Measurements from ENCODE around the gene WBP2. TPM values are rescaled to one million over a fixed set of nuclear protein-coding genes. Genes with fewer than 3 reads are reported as not detected.
"Not testable (repeated sequence)": the region's sequence is repeated elsewhere in the genome, so short reads cannot be mapped to it uniquely, and the experiment has no call there.

The WBP2 gene
- total RNA-seq, 4 donors from 2014 or later = 64.9 to 99.4 (median 76.9) TPM

DNA sequence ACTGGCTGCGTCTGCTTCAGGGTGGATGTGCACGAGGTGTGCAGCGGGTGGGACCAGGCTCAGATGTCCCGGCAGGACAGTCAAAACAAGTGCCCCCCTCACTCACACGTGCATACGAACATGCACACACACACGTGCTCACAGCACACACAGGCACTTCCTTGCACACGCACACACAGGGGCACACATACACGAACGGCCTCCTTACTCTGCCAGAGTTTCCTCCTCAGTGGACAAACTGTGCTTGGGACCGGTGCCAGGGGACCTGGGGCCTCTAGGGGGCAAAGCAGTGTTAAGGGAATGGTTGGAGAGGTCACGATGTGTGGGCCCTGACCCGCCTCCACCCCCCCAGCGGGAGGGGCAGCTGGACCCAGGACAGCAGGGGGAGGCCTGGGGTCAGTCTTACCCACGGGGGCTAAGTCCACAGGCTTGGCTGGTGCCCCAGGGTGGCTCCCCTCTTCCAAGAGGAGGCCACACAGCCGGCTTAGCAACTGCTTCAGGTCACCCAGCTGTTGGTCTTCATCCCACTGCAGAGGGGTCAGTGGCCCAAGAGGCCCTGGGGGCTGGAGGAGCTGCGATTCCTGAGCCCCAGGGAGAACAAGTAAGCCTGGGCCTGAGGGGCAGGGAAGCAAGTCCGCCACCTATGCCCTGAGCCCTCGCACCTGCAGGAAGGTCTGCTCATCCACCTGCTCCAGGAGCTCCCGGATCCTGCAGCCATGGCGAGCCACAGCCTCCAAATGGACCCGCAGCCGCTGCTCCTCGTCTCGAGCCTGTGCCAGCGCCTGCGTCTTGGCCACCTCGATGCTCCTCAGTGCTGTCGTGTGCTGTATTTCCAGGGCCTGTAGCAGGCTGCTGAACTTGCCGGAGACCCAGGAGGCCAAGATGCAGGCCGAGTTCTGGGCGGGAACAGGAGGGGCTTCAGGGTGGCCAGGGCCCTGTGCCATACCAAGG lies 36.7 kb upstream of the WBP2 start:
- no peak for TF ChIP-seq EP300 (IDR thresholded peaks at IDR 0.05)
- TF ChIP-seq, protein P1, sequence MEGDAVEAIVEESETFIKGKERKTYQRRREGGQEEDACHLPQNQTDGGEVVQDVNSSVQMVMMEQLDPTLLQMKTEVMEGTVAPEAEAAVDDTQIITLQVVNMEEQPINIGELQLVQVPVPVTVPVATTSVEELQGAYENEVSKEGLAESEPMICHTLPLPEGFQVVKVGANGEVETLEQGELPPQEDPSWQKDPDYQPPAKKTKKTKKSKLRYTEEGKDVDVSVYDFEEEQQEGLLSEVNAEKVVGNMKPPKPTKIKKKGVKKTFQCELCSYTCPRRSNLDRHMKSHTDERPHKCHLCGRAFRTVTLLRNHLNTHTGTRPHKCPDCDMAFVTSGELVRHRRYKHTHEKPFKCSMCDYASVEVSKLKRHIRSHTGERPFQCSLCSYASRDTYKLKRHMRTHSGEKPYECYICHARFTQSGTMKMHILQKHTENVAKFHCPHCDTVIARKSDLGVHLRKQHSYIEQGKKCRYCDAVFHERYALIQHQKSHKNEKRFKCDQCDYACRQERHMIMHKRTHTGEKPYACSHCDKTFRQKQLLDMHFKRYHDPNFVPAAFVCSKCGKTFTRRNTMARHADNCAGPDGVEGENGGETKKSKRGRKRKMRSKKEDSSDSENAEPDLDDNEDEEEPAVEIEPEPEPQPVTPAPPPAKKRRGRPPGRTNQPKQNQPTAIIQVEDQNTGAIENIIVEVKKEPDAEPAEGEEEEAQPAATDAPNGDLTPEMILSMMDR (IDR thresholded peaks at IDR 0.05) = no peak
- no peak for TF ChIP-seq POLR2AphosphoS5 (IDR thresholded peaks at IDR 0.05)
- TF ChIP-seq POLR2A (IDR thresholded peaks at IDR 0.05) = no peak
- Histone ChIP-seq H3K4me3 (no peak overlapping the region), H3K27me3 (no peaks in the 10 kb centered on the region), H3K27ac (no peak overlapping the region), H3K9me3 (no peaks in the 10 kb centered on the region), H3K4me1 (peaks cover 30% of the 10 kb centered on the region), H3K36me3 (peaks cover 38% of the 10 kb centered on the region)
- 85% methylated on average over 14 of the region's 32 CpGs for WGBS
- DNase-seq (ENCODE audit: low spot score in 2 of 2) = no peak

DNA sequence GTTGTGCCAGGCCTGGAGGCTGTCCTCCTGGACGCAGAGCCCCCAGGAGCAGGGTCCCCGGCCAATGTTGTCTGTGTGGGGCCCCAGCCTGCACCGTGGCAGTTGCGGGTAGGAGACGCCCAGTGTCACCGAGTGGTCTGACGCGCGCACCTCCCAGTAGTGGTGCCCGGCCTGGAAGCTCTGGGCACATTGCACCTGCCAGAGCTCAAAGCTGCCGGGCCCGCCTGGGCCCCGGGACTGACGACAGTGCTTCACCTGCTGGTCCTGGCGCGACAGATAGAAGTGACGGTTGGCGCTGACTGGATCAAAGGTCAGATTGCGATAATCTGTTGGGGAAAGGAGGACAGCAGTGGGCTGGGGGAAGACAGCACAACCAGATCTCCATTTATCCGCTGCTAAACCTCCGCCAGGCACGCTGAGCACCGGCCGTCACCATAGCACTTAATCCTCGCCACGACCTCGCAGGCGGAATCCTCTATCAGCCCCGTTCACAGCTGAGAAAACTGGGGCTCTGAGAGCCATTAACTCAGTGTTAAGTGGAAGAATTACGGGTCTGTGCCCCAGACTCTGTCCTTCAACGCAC lies 36.0 kb upstream of the WBP2 start:
- WGBS = 88% methylated on average over 27 of the region's 31 CpGs
- Histone ChIP-seq H3K4me3 (no peak overlapping the region), H3K4me1 (peaks cover 28% of the 10 kb centered on the region), H3K36me3 (peaks cover 38% of the 10 kb centered on the region), H3K27ac (no peak overlapping the region), H3K9me3 (no peaks in the 10 kb centered on the region), H3K27me3 (no peaks in the 10 kb centered on the region)
- no peak for DNase-seq (ENCODE audit: low spot score in 2 of 2)
- TF ChIP-seq POLR2A (IDR thresholded peaks at IDR 0.05) (no peak), POLR2AphosphoS5 (IDR thresholded peaks at IDR 0.05) (no peak), EP300 (IDR thresholded peaks at IDR 0.05) (no peak)
- TF ChIP-seq, protein P1 (IDR thresholded peaks at IDR 0.05) = no peak

DNA sequence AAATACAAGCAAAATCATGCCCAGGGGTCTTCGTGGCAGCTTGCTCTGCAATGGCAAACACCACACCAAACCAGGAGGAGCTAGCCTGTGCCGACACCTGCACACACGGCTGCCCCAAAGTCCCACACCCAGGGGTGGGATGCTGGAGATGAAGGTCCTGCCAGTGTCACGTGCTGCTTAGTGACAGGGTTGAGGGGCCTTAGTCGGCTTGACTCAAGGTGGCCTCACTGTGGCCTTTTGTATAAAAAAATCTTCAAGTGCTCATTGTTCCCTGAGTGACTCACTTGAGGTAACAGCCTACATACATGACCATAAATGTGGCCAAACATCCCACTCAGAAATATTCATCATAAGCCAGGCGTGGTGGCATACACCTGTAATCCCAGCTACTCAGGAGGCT lies 34.3 kb upstream of the WBP2 start:
- TF ChIP-seq POLR2AphosphoS5 (IDR thresholded peaks at IDR 0.05) (no peak), POLR2A (IDR thresholded peaks at IDR 0.05) (no peak), EP300 (IDR thresholded peaks at IDR 0.05) (no peak)
- TF ChIP-seq, protein P1 (IDR thresholded peaks at IDR 0.05) = no peak
- H3K4me3 ChIP-seq = no peak overlapping the region
- H3K27ac ChIP-seq = no peak overlapping the region
- DNase-seq (ENCODE audit: low spot score in 2 of 2) = no peak
- H3K27me3 ChIP-seq = no peaks in the 10 kb centered on the region
- peaks cover 12% of the 10 kb centered on the region for H3K4me1 ChIP-seq
- WGBS = 76% methylated on average over 5 of the region's 6 CpGs
- no peaks in the 10 kb centered on the region for H3K9me3 ChIP-seq
- peaks cover 38% of the 10 kb centered on the region for H3K36me3 ChIP-seq

DNA sequence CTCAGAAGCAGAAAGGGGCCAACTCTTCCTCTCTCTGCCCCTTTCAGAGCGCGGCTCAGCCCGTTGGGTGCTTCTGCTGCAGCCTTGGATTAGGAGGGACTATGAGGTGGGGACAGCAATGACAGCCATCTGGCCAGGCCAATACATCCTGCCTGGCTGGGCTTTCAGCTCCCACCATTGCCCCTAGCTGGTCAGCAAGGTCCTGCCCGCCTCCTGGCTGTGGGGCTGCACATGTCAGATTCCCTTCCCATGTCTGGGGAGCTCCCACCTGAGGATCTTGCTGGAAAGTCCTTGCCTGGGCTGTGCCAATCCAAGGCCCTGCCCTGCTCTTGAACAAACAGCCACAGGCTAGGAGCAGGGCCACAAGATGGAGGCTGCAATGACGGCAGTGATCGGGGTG lies 33.3 kb upstream of the WBP2 start:
- no peak for DNase-seq (ENCODE audit: low spot score in 2 of 2)
- peaks cover 38% of the 10 kb centered on the region for H3K36me3 ChIP-seq
- no peak overlapping the region for H3K4me3 ChIP-seq
- 85% methylated on average over 6 of the region's 6 CpGs for WGBS
- no peak for TF ChIP-seq POLR2AphosphoS5 (IDR thresholded peaks at IDR 0.05)
- no peak for TF ChIP-seq POLR2A (IDR thresholded peaks at IDR 0.05)
- TF ChIP-seq, protein P1 (IDR thresholded peaks at IDR 0.05) = no peak
- TF ChIP-seq EP300 (IDR thresholded peaks at IDR 0.05) = no peak
- no peaks in the 10 kb centered on the region for H3K27me3 ChIP-seq
- no peaks in the 10 kb centered on the region for H3K9me3 ChIP-seq
- peaks cover 2% of the 10 kb centered on the region for H3K4me1 ChIP-seq
- H3K27ac ChIP-seq = no peak overlapping the region

DNA sequence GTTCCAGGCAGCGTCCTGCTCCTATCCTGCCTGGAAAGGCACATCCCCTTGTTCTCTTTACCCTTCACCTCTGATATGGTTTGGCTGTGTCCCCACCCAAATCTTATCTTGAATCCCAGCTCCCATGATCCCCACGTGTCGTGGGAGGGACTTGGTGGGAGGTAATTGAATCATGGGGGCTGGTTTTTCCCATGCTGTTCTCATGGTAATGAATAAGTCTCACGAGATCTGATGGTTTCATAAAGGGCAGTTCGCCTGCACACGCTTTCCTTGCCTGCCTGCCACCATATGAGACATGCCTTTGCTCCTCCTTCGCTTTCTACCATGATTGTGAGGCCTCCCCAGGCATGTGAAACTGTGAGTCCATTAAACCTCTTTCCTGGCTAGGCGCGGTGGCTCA lies 30.7 kb upstream of the WBP2 start:
- not testable (repeated sequence) for H3K27me3 ChIP-seq; H3K4me3 ChIP-seq; H3K9me3 ChIP-seq; H3K27ac ChIP-seq; DNase-seq (ENCODE audit: low spot score in 2 of 2)
- H3K36me3 ChIP-seq = peaks cover 20% of the 10 kb centered on the region
- WGBS = 91% methylated on average over 9 of the region's 9 CpGs
- peaks cover 20% of the 10 kb centered on the region for H3K4me1 ChIP-seq

All from suprapubic skin (tissue), 4 donors.